Choroid plexus epithelial cell (primary cell): ENCODE results near the gene TPCN1.
A peak's percentile ranks its signal among the peaks of the same experiment; 100 is the strongest.
"Not testable (repeated sequence)": the region's sequence is repeated elsewhere in the genome, so short reads cannot be mapped to it uniquely, and the experiment has no call there.

Source experiments
- DNase-seq: peaks from one replicate; pipeline ENCODE4 v3.0.0-alpha.2; 2010; ENCODE audit warnings: low read depth
- H3K4me3 ChIP-seq: 2 replicates; pipeline ENCODE4 v1.5.1; 2011; ENCODE audit warnings: low read depth, mild to moderate bottlenecking, control low read depth, low read length, moderate library complexity
- CTCF ChIP-seq: conservative IDR thresholded peaks from 2 replicates; pipeline ENCODE4 v1.5.1; 2011; ENCODE audit warnings: low read depth, mild to moderate bottlenecking, control low read depth, inconsistent platforms, low read length, moderate library complexity

Gene TPCN1

GRCh38 chr12:113202300-113203075 is 18.8 kb upstream of the TPCN1 start:
- DNase-seq = no peak
- TF ChIP-seq CTCF = no peak
- no peak overlapping the region for H3K4me3 ChIP-seq

- TF ChIP-seq CTCF = no peak
- peak; percentile 42 for DNase-seq
- H3K4me3 ChIP-seq = no peak overlapping the region
These were observed 17.2 kb upstream of the TPCN1 start for GRCh38 chr12:113203852-113204760.

GRCh38 chr12:113204804-113205203 is 16.5 kb upstream of the TPCN1 start:
- DNase-seq = peak; percentile 26
- H3K4me3 ChIP-seq = no peak overlapping the region
- no peak for TF ChIP-seq CTCF

- DNase-seq, H3K4me3 ChIP-seq: not testable (repeated sequence)
These were observed 14.5 kb upstream of the TPCN1 start for GRCh38 chr12:113206802-113207201.

GRCh38 chr12:113207613-113208040 is 13.6 kb upstream of the TPCN1 start:
- DNase-seq = peak; percentile 37
- no peak overlapping the region for H3K4me3 ChIP-seq
- no peak for TF ChIP-seq CTCF

GRCh38 chr12:113208041-113208934 is 13.0 kb upstream of the TPCN1 start:
- no peak for TF ChIP-seq CTCF
- no peak overlapping the region for H3K4me3 ChIP-seq
- peak; percentile 51 for DNase-seq
